ENCODE data around the gene WIPI1. TPM values are rescaled to one million over a fixed set of nuclear protein-coding genes. Genes with fewer than 3 reads are reported as not detected.

The WIPI1 gene
- total RNA-seq, 2 donors from 2014 or later: 24.2 to 37.7 TPM

GRCh38 chr17:68484458-68484857, 27.2 kb upstream of the WIPI1 start:
- no peak overlapping the region for H3K27ac ChIP-seq
- WGBS: 42% methylated on average over 2 of the region's 2 CpGs
- H3K4me1 ChIP-seq (replicated peaks): no peaks in the 10 kb centered on the region
- no peak overlapping the region for H3K4me3 ChIP-seq
- intact Hi-C loops (cut with DNase I): no loop called here
- H3K36me3 ChIP-seq: no peaks in the 10 kb centered on the region
- TF ChIP-seq POLR2AphosphoS5 (IDR thresholded peaks at IDR 0.05): no peak
- H3K9me3 ChIP-seq: no peaks in the 10 kb centered on the region
- DNase-seq (ENCODE audit: low spot score): no peak
- no peaks in the 10 kb centered on the region for H3K27me3 ChIP-seq (replicated peaks; ENCODE audit: insufficient read depth)

GRCh38 chr17:68482576-68483041, 25.3 kb upstream of the WIPI1 start:
- 24% methylated on average over 4 of the region's 4 CpGs for WGBS

GRCh38 chr17:68480885-68481284, 23.6 kb upstream of the WIPI1 start:
- 90% methylated on average over 4 of the region's 4 CpGs for WGBS
- intact Hi-C loops (cut with DNase I): no loop called here
- no peak overlapping the region for H3K27ac ChIP-seq
- TF ChIP-seq POLR2A (IDR thresholded peaks at IDR 0.05): no peak
- TF ChIP-seq POLR2AphosphoS5 (IDR thresholded peaks at IDR 0.05): no peak
- TF ChIP-seq CTCF (IDR thresholded peaks at IDR 0.05): no peak
- no peak for DNase-seq (ENCODE audit: low spot score)
- no peaks in the 10 kb centered on the region for H3K36me3 ChIP-seq
- no peak overlapping the region for H3K4me3 ChIP-seq
- H3K4me1 ChIP-seq (replicated peaks): no peaks in the 10 kb centered on the region
- H3K27me3 ChIP-seq (replicated peaks; ENCODE audit: insufficient read depth): no peaks in the 10 kb centered on the region
- H3K9me3 ChIP-seq: no peaks in the 10 kb centered on the region

More at GRCh38 chr17:68482576-68483041, 25.3 kb upstream of the WIPI1 start:
- Histone ChIP-seq H3K4me1 (replicated peaks) (no peaks in the 10 kb centered on the region), H3K4me3 (no peak overlapping the region), H3K27me3 (replicated peaks; ENCODE audit: insufficient read depth) (no peaks in the 10 kb centered on the region), H3K36me3 (no peaks in the 10 kb centered on the region), H3K9me3 (no peaks in the 10 kb centered on the region), H3K27ac (no peak overlapping the region)
- DNase-seq (ENCODE audit: low spot score): no peak
- TF ChIP-seq CTCF (IDR thresholded peaks at IDR 0.05): no peak
- intact Hi-C loops (cut with DNase I): no loop called here

GRCh38 chr17:68470961-68471360, 13.7 kb upstream of the WIPI1 start:
- intact Hi-C loops (cut with DNase I): no loop called here
- no peak overlapping the region for H3K4me3 ChIP-seq
- 96% methylated on average over 1 of the region's 1 CpG for WGBS
- H3K27ac ChIP-seq: no peak overlapping the region
- TF ChIP-seq CTCF (IDR thresholded peaks at IDR 0.05) (no peak), POLR2A (IDR thresholded peaks at IDR 0.05) (no peak), POLR2AphosphoS5 (IDR thresholded peaks at IDR 0.05) (no peak)
- H3K4me1 ChIP-seq (replicated peaks): no peaks in the 10 kb centered on the region
- no peaks in the 10 kb centered on the region for H3K36me3 ChIP-seq
- no peaks in the 10 kb centered on the region for H3K9me3 ChIP-seq
- no peak for DNase-seq (ENCODE audit: low spot score)
- H3K27me3 ChIP-seq (replicated peaks; ENCODE audit: insufficient read depth): no peaks in the 10 kb centered on the region

- DNase-seq (ENCODE audit: low spot score): no peak
- WGBS: 86% methylated on average over 1 of the region's 1 CpG
- intact Hi-C loops (cut with DNase I): loop anchor here (10.0 kb wide), 2 partner anchors 286 to 294 kb away; no protein-coding TSS in a partner anchor
- H3K4me1 ChIP-seq (replicated peaks): no peaks in the 10 kb centered on the region
- no peaks in the 10 kb centered on the region for H3K36me3 ChIP-seq
- no peaks in the 10 kb centered on the region for H3K27me3 ChIP-seq (replicated peaks; ENCODE audit: insufficient read depth)
- H3K4me3 ChIP-seq: no peak overlapping the region
- TF ChIP-seq POLR2A (IDR thresholded peaks at IDR 0.05) (no peak), POLR2AphosphoS5 (IDR thresholded peaks at IDR 0.05) (no peak), CTCF (IDR thresholded peaks at IDR 0.05) (no peak)
- H3K9me3 ChIP-seq: no peaks in the 10 kb centered on the region
- no peak overlapping the region for H3K27ac ChIP-seq
These were observed 11.5 kb upstream of the WIPI1 start for GRCh38 chr17:68468788-68469187.

Measured in prostate gland (tissue), 2 donors.